Stimulated activated CD4-positive, alpha-beta T cell treated with anti-CD3 and anti-CD28 coated beads, Interleukin-15, amount 100 ng/mL, for 48 hours (primary cell): ENCODE results near the gene OR4D10.

Experiments used
- DNase-seq, 2 donors: peaks; one replicate each; pipeline ENCODE4 v3.0.0-alpha.2; 2020; ENCODE audit warnings: low read depth in 2 of 2

The OR4D10 gene

GRCh38 chr11:59523541-59523940 is 50.4 kb downstream of the OR4D10 start:
- no peak for DNase-seq

- DNase-seq = no peak
Observed at GRCh38 chr11:59528711-59529110, 55.6 kb downstream of the OR4D10 start.
